SU-DHL-6 (cell line): Measurements from ENCODE around the gene UBR2.

Experiments
- H2AFZ ChIP-seq: fragments of 200-600 bp; sonication (generic); 2 replicates; pipeline ENCODE4 v1.6.1; 2014; ENCODE audit warnings: low read depth, mild to moderate bottlenecking, moderate library complexity, mixed read lengths, antibody characterized with exemption, low read length; ENCODE audit not compliant: severe bottlenecking
- H3F3A ChIP-seq: fragments of 200-600 bp; shearing (Covaris generic); 2 replicates; pipeline ENCODE4 v1.6.0; 2016; ENCODE audit warnings: antibody characterized with exemption, mild to moderate bottlenecking; ENCODE audit not compliant: insufficient read depth
- H3K27ac ChIP-seq: fragments of 200-600 bp; sonication (generic); 2 replicates; pipeline ENCODE4 v1.5.1; 2016; ENCODE audit warnings: low read depth, mild to moderate bottlenecking, low read length, moderate library complexity, mixed read lengths
- H3K27me3 ChIP-seq: fragments of 200-600 bp; sonication (generic), shearing (Covaris generic); 2 replicates; pipeline ENCODE4 v1.6.0; 2014; ENCODE audit warnings: mild to moderate bottlenecking, low read length
- H3K36me3 ChIP-seq: fragments of 200-600 bp; sonication (generic); 2 replicates; pipeline ENCODE4 v1.6.1; 2014; ENCODE audit warnings: mild to moderate bottlenecking, low read length, mixed read lengths
- H3K4me2 ChIP-seq: fragments of 300-600, 200-600 bp; shearing (Covaris generic), sonication (generic); 2 replicates; pipeline ENCODE4 v1.6.0; 2014; ENCODE audit warnings: low read length, low read depth, mild to moderate bottlenecking; ENCODE audit not compliant: poor library complexity, severe bottlenecking
- H3K4me3 ChIP-seq: fragments of 200-600 bp; sonication (generic); 2 replicates; pipeline ENCODE4 v1.5.1; 2014; ENCODE audit warnings: antibody characterized with exemption, low read length, mild to moderate bottlenecking, mixed read lengths; ENCODE audit not compliant: insufficient read depth, poor library complexity, severe bottlenecking
- H3K79me2 ChIP-seq: fragments of 200-600 bp; sonication (generic); 2 replicates; pipeline ENCODE4 v1.6.1; 2014; ENCODE audit warnings: mild to moderate bottlenecking, low read length, moderate library complexity; ENCODE audit not compliant: insufficient read depth
- H3K9ac ChIP-seq: fragments of 200-600 bp; sonication (generic); 2 replicates; pipeline ENCODE4 v1.7.0; 2014; ENCODE audit warnings: mild to moderate bottlenecking, low read length
- H3K9me2 ChIP-seq: fragments of 200-600 bp; sonication (generic); replicated peaks from 2 replicates; pipeline ENCODE4 v1.6.1; 2014; ENCODE audit warnings: low read length; ENCODE audit not compliant: insufficient read depth
- H3K9me3 ChIP-seq: fragments of 200-600 bp; sonication (generic); 2 replicates; pipeline ENCODE4 v1.6.1; 2014; ENCODE audit warnings: low read length, mixed read lengths; ENCODE audit not compliant: insufficient read depth
- H4K20me1 ChIP-seq: fragments of 200-600 bp; sonication (generic); 2 replicates; pipeline ENCODE4 v1.6.1; 2014; ENCODE audit warnings: low read depth, mild to moderate bottlenecking, antibody characterized with exemption, low read length, moderate library complexity, mixed read lengths
- EZH2phosphoT487 ChIP-seq: fragments of 200-600 bp; sonication (generic), shearing (Covaris generic); conservative IDR thresholded peaks from 2 replicates; pipeline ENCODE4 v1.6.1; 2018; ENCODE audit warnings: mild to moderate bottlenecking, antibody characterized with exemption, low read length, moderate library complexity, mixed read lengths
- TF ChIP-seq, protein P1 (sequence below): fragments of 200-600 bp; sonication (generic); IDR thresholded peaks from one replicate; pipeline ENCODE4 v1.5.1; 2017; ENCODE audit warnings: antibody characterized with exemption, mild to moderate bottlenecking, low read length, moderate library complexity; ENCODE audit not compliant: insufficient read depth, poor library complexity, severe bottlenecking

UBR2 gene

DNA sequence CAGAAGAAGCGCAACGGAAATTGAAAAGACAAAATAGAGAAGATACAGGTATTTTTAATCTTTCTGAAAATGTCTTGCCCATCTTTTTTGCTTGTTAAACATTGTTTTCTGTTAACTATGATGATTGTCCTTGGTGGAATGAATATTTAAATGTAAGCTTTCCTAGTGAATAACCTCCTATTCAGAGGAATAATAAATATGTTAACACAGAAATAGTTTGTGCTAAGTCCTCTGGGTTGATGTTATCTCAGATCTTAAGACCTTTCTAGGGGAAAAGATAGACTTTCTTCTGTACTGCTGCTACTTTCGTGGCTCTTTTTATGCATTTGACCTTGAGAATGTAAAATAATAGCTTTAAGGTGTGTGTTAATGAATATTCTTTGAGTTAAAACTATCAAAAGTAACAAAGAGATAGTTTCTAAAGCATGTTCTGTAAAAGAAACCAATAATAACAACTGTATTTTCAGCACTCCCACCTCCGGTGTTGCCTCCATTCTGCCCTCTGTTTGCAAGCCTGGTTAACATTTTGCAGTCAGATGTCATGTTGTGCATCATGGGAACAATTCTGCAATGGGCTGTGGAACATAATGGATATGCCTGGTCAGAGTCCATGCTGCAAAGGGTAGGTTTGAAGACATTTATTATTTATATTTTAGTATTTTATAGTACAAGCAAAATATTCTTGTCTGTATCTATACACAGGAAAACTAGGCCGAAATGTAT, 88.4 kb downstream of the UBR2 start:
- no peaks in the 10 kb centered on the region for H3K9me3 ChIP-seq
- H2AFZ ChIP-seq: no peak overlapping the region
- H3K9ac ChIP-seq: no peak overlapping the region
- H4K20me1 ChIP-seq: no peaks in the 10 kb centered on the region
- no peak overlapping the region for H3K27ac ChIP-seq
- H3K9me2 ChIP-seq: no peaks in the 10 kb centered on the region
- H3F3A ChIP-seq: no peaks in the 10 kb centered on the region; the same call in 1 of the 2 replicates
- TF ChIP-seq, protein P1, sequence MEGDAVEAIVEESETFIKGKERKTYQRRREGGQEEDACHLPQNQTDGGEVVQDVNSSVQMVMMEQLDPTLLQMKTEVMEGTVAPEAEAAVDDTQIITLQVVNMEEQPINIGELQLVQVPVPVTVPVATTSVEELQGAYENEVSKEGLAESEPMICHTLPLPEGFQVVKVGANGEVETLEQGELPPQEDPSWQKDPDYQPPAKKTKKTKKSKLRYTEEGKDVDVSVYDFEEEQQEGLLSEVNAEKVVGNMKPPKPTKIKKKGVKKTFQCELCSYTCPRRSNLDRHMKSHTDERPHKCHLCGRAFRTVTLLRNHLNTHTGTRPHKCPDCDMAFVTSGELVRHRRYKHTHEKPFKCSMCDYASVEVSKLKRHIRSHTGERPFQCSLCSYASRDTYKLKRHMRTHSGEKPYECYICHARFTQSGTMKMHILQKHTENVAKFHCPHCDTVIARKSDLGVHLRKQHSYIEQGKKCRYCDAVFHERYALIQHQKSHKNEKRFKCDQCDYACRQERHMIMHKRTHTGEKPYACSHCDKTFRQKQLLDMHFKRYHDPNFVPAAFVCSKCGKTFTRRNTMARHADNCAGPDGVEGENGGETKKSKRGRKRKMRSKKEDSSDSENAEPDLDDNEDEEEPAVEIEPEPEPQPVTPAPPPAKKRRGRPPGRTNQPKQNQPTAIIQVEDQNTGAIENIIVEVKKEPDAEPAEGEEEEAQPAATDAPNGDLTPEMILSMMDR: no peak
- TF ChIP-seq EZH2phosphoT487: no peak
- H3K4me2 ChIP-seq: no peak overlapping the region
- peaks cover 14% of the 10 kb centered on the region for H3K36me3 ChIP-seq
- H3K4me3 ChIP-seq: no peak overlapping the region
- no peaks in the 10 kb centered on the region for H3K27me3 ChIP-seq
- H3K79me2 ChIP-seq: no peaks in the 10 kb centered on the region

DNA sequence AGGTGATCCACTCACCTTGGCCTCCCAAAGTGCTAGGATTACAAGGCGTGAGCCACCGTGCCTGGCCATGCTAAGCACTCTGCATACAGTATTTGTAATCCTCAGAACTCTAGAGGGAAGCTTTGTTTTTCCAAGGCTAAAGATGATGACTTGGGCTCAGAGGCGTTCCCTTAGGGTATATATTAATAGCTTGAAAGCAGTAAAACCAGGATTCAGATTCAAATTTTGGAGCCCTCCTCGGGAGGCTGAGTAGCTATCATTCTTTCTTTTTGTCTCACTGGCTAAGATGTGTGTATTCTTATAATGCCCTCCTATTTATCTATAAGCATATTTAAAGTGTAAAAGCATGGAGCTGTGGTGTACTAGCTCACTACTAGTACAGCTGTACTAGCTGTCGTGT, 90.0 kb downstream of the UBR2 start:
- H3K9me2 ChIP-seq: no peaks in the 10 kb centered on the region
- no peaks in the 10 kb centered on the region for H3K79me2 ChIP-seq
- H3F3A ChIP-seq: peaks cover 6% of the 10 kb centered on the region; the same call in 1 of the 2 replicates
- H3K9me3 ChIP-seq: no peaks in the 10 kb centered on the region
- TF ChIP-seq, protein P1: no peak
- no peak for TF ChIP-seq EZH2phosphoT487
- H3K4me3 ChIP-seq: no peak overlapping the region
- H2AFZ ChIP-seq: no peak overlapping the region
- no peak overlapping the region for H3K27ac ChIP-seq
- no peaks in the 10 kb centered on the region for H3K27me3 ChIP-seq
- H3K9ac ChIP-seq: no peak overlapping the region
- peaks cover 20% of the 10 kb centered on the region; the same call in 1 of the 2 replicates for H3K36me3 ChIP-seq
- H3K4me2 ChIP-seq: no peak overlapping the region
- H4K20me1 ChIP-seq: no peaks in the 10 kb centered on the region

DNA sequence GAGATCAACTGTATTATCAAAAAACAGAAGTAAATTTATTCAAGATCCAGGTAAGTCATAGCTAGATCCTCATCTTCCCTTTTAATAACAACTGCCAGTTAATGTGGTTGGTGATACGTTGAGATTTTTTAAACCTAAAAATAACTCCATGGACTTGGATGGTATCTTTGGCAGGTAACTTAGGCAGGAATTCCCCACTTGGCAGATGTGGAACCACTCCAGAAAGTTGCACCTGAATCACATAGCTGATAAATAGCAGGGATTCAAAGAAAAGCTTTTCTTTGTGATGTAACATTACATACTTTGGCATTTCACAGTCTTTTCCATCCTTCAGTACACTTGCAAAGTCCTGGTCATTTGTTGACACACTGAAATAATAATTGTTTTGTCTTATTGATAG, 96.0 kb downstream of the UBR2 start:
- no peak overlapping the region for H2AFZ ChIP-seq
- peaks cover 16% of the 10 kb centered on the region for H3F3A ChIP-seq
- no peak overlapping the region for H3K4me3 ChIP-seq
- peaks cover 36% of the 10 kb centered on the region for H3K36me3 ChIP-seq
- no peak overlapping the region for H3K9ac ChIP-seq
- no peaks in the 10 kb centered on the region for H3K9me3 ChIP-seq
- H3K27ac ChIP-seq: no peak overlapping the region
- no peaks in the 10 kb centered on the region for H3K9me2 ChIP-seq
- TF ChIP-seq, protein P1: no peak
- no peaks in the 10 kb centered on the region for H3K27me3 ChIP-seq
- H3K79me2 ChIP-seq: no peaks in the 10 kb centered on the region
- H4K20me1 ChIP-seq: no peaks in the 10 kb centered on the region
- H3K4me2 ChIP-seq: no peak overlapping the region
